Psoas muscle (tissue), 8 donors: Measurements from ENCODE around the gene PRICKLE3. TPM values are rescaled to one million over a fixed set of nuclear protein-coding genes. Genes with fewer than 3 reads are reported as not detected.
"Not testable (repeated sequence)": the region's sequence is repeated elsewhere in the genome, so short reads cannot be mapped to it uniquely, and the experiment has no call there.

Source experiments
- ATAC-seq, 4 donors: fragments of 200-7000 bp; cut with Tn5 transposase; one replicate each; pipeline ENCODE4 v1.9.1; 2020; ENCODE audit warnings: moderate library complexity in 3 of 4, mild to moderate bottlenecking in 2 of 4
- DNase-seq, 2 donors: peaks; one replicate each; pipeline ENCODE4 v3.0.0-alpha.2; 2020
- H3K27ac ChIP-seq: fragments of 200-600 bp; one replicate; pipeline ENCODE4 v1.8.0; 2022
- H3K27me3 ChIP-seq, 3 donors: fragments of 200-600 bp in 1 of 3; one replicate each; pipeline versions ENCODE4 v1.6.1 to v1.8.0; 2013 to 2022; ENCODE audit warnings: low read length in 2 of 3, mild to moderate bottlenecking in 2 of 3, moderate library complexity in 1 of 3; ENCODE audit not compliant: insufficient read depth in 3 of 3
- H3K36me3 ChIP-seq, 2 donors: fragments of 200-600 bp in 1 of 2; one replicate each; pipeline versions ENCODE4 v1.6.1 to v1.8.0; 2013 to 2022; ENCODE audit warnings: low read depth in 1 of 2, mild to moderate bottlenecking in 1 of 2, moderate library complexity in 1 of 2; ENCODE audit not compliant: insufficient read depth in 1 of 2
- H3K4me1 ChIP-seq: fragments of 200-600 bp; one replicate; pipeline ENCODE4 v1.8.0; 2022
- H3K4me3 ChIP-seq: fragments of 200-600 bp; one replicate; pipeline ENCODE4 v1.8.0; 2022; ENCODE audit warnings: mild to moderate bottlenecking
- H3K9me3 ChIP-seq: fragments of 200-600 bp; one replicate; pipeline ENCODE4 v1.8.0; 2022
- CTCF ChIP-seq: fragments of 200-600 bp; IDR thresholded peaks from one replicate; pipeline ENCODE4 v1.8.0; 2022; ENCODE audit warnings: antibody characterized with exemption
- WGBS, 3 donors: extraction: QIAGEN DNeasy Blood & Tissue Kit; methylation state at CpG; one replicate each; pipeline versions ENCODE4 v1.1.6 to v1.1.7; 2013; 5-methylcytosine and 5-hydroxymethylcytosine counted together
- intact Hi-C, 2 donors: fragments of 100-400 bp; cut with DNase I; formaldehyde crosslinking; loops; one replicate each; pipeline versions ENCODE4 v1.11.0 to v1.14.2; 2022
- polyA plus RNA-seq, 3 donors: library from polyadenylated mRNA; stranded (reverse); fragments of 200-250 nt; gene quantifications; one replicate each; pipeline ENCODE4 v1.2.3, GENCODE V29; 2013
- total RNA-seq, 4 donors: library from RNA; stranded (reverse); fragmentation: NEBNext Ultra II Directional in 2 of 4; extraction: Animal tissue kit (Norgen Biotek cat#: 25700) in 2 of 4; gene quantifications; one replicate each; pipeline versions ENCODE4 v1.2.1 to v1.2.4, GENCODE V29; 2021 to 2023
- donor health status: healthy with polysubstance abuse.
- donor health status: DM: no; HTN: no; CAD: no; lungs with moderate emphysema.
- donor health status: Bipolar disorder and iron deficiency.
- donor health status: healthy.
- donor health status: DM: yes; HTN: yes; CAD: no.
- donor health status: DM: no; HTN: no; CAD: no.
- donor health status: DM: no; HTN: no; CAD: no.
- donor health status: DM: yes; HTN: yes; CAD: no.

PRICKLE3 gene
- total and polyA plus RNA-seq, 7 donors, result 7.5 to 23.6 (median 17.5) TPM

- peak overlapping the region; percentile 92 for H3K27ac ChIP-seq
- H3K27me3 ChIP-seq, result no peaks in the 10 kb centered on the region
- DNase-seq (no peak), ATAC-seq (peak in 2 of 4 donors; percentile 2 to 19)
- WGBS, 3 donors, result 8 to 39% (median 11%) methylated on average over 16 to 18 of the region's 18 CpGs
- TF ChIP-seq CTCF, result no peak
- H3K4me3 ChIP-seq, result peak overlapping the region; percentile 72
- no peaks in the 10 kb centered on the region for H3K4me1 ChIP-seq
- intact Hi-C loops, result no loop called here
- H3K9me3 ChIP-seq, result no peaks in the 10 kb centered on the region
- no peaks in the 10 kb centered on the region for H3K36me3 ChIP-seq
These were observed 30.8 kb downstream of the PRICKLE3 start for GRCh38 chrX:49155243-49155899.

- no peak for DNase-seq
- Histone ChIP-seq H3K9me3 (no peaks in the 10 kb centered on the region), H3K36me3 (no peaks in the 10 kb centered on the region), H3K4me3 (no peak overlapping the region), H3K27me3 (no peaks in the 10 kb centered on the region), H3K27ac (no peak overlapping the region), H3K4me1 (no peaks in the 10 kb centered on the region)
- no peak for TF ChIP-seq CTCF
- intact Hi-C loops, result no loop called here
- WGBS, 3 donors, result 72 to 100% (median 92%) methylated on average over 1 of the region's 1 CpG
- ATAC-seq, result no peak
These were observed 32.7 kb downstream of the PRICKLE3 start for GRCh38 chrX:49153467-49153866.

GRCh38 chrX:49149291-49149690 is 36.9 kb downstream of the PRICKLE3 start:
- H3K27me3 ChIP-seq, H3K4me1 ChIP-seq, H3K9me3 ChIP-seq, H3K4me3 ChIP-seq, intact Hi-C loops, H3K36me3 ChIP-seq, ATAC-seq, H3K27ac ChIP-seq, DNase-seq: not testable (repeated sequence)
- 91 to 95% (median 93%) methylated on average over 10 to 14 of the region's 14 CpGs for WGBS, 3 donors

GRCh38 chrX:49148390-49149100 is 37.6 kb downstream of the PRICKLE3 start:
- H3K4me3 ChIP-seq, ATAC-seq, H3K27me3 ChIP-seq, intact Hi-C loops, H3K36me3 ChIP-seq, H3K9me3 ChIP-seq, H3K4me1 ChIP-seq, H3K27ac ChIP-seq, DNase-seq: not testable (repeated sequence)
- 81 to 89% (median 88%) methylated on average over 21 of the region's 21 CpGs for WGBS, 3 donors

- no peak for TF ChIP-seq CTCF
- intact Hi-C loops, result no loop called here
- Histone ChIP-seq H3K4me1 (no peaks in the 10 kb centered on the region), H3K27me3 (no peaks in the 10 kb centered on the region), H3K36me3 (no peaks in the 10 kb centered on the region), H3K4me3 (no peak overlapping the region), H3K9me3 (no peaks in the 10 kb centered on the region), H3K27ac (no peak overlapping the region)
- no peak for ATAC-seq
- no peak for DNase-seq
- WGBS, 3 donors, result 87 to 91% (median 91%) methylated on average over 12 to 13 of the region's 13 CpGs
These were observed 38.2 kb downstream of the PRICKLE3 start for GRCh38 chrX:49147936-49148335.
